HEK293T (cell line): ENCODE results near the gene SLC28A1.
A peak's percentile ranks its signal among the peaks of the same experiment; 100 is the strongest.
"Not testable (repeated sequence)": the region's sequence is repeated elsewhere in the genome, so short reads cannot be mapped to it uniquely, and the experiment has no call there.

Source experiments
- CTCF ChIA-PET: fragments of 350-600 bp; formaldehyde crosslinking; extraction: SDS; loops from one replicate; lab custom pipeline; 2021; ENCODE audit warnings: antibody characterized with exemption, inconsistent platforms; lab: Yijun Ruan, JAX
- POLR2A ChIA-PET: fragments of 350-600 bp; formaldehyde crosslinking; extraction: SDS; loops from one replicate; lab custom pipeline; 2020; ENCODE audit warnings: antibody characterized with exemption, inconsistent platforms; lab: Yijun Ruan, JAX
- DNase-seq: peaks from one replicate; pipeline ENCODE4 v3.0.0; 2012; ENCODE audit warnings: mixed read lengths; ENCODE audit errors: extremely low spot score
- ARNT ChIP-seq: fragments of 450-650 bp; IDR thresholded peaks from 2 replicates; pipeline ENCODE4 v1.6.1; 2017; ENCODE audit warnings: mild to moderate bottlenecking
- BHLHE40 ChIP-seq: fragments of 450-650 bp; IDR thresholded peaks from 2 replicates; pipeline ENCODE4 v1.6.1; 2016; ENCODE audit warnings: mild to moderate bottlenecking, moderate library complexity, borderline replicate concordance
- CTBP1 ChIP-seq: fragments of 450-650 bp; IDR thresholded peaks from 2 replicates; pipeline ENCODE4 v1.6.1; 2016; ENCODE audit warnings: borderline replicate concordance
- ELF4 ChIP-seq: fragments of 450-650 bp; IDR thresholded peaks from 2 replicates; pipeline ENCODE4 v1.6.1; 2017; ENCODE audit warnings: antibody characterized with exemption
- FOXA1 ChIP-seq: fragments of 450-650 bp; IDR thresholded peaks from 2 replicates; pipeline ENCODE4 v1.6.1; 2016; ENCODE audit warnings: mild to moderate bottlenecking
- FOXK2 ChIP-seq: fragments of 450-650 bp; IDR thresholded peaks from 2 replicates; pipeline ENCODE4 v1.6.1; 2016; ENCODE audit warnings: mild to moderate bottlenecking
- FOXM1 ChIP-seq: fragments of 450-650 bp; IDR thresholded peaks from 2 replicates; pipeline ENCODE4 v1.6.1; 2017; ENCODE audit warnings: mild to moderate bottlenecking, borderline replicate concordance
- HDGF ChIP-seq: fragments of 450-650 bp; IDR thresholded peaks from 2 replicates; pipeline ENCODE4 v1.6.1; 2017; ENCODE audit warnings: antibody characterized with exemption, borderline replicate concordance
- L3MBTL2 ChIP-seq: fragments of 450-650 bp; conservative IDR thresholded peaks from 2 replicates; pipeline ENCODE4 v1.6.1; 2016; ENCODE audit warnings: mild to moderate bottlenecking
- LEF1 ChIP-seq: fragments of 450-650 bp; IDR thresholded peaks from 2 replicates; pipeline ENCODE4 v1.6.1; 2017; ENCODE audit warnings: mild to moderate bottlenecking, borderline replicate concordance
- NFRKB ChIP-seq: fragments of 450-650 bp; IDR thresholded peaks from 2 replicates; pipeline ENCODE4 v1.6.1; 2016; ENCODE audit warnings: mild to moderate bottlenecking, moderate library complexity
- PKNOX1 ChIP-seq: fragments of 450-650 bp; IDR thresholded peaks from 2 replicates; pipeline ENCODE4 v1.6.1; 2016
- SP1 ChIP-seq: fragments of 450-650 bp; IDR thresholded peaks from 2 replicates; pipeline ENCODE4 v1.6.1; 2017
- SUZ12 ChIP-seq: fragments of 450-650 bp; IDR thresholded peaks from 2 replicates; pipeline ENCODE4 v1.6.1; 2016; ENCODE audit warnings: mild to moderate bottlenecking
- TARDBP ChIP-seq: fragments of 450-650 bp; IDR thresholded peaks from 2 replicates; pipeline ENCODE4 v1.6.1; 2016
- ZNF384 ChIP-seq: fragments of 450-650 bp; IDR thresholded peaks from 2 replicates; pipeline ENCODE4 v1.6.1; 2016

Gene SLC28A1

GRCh38 chr15:84872009-84872910, 12.2 kb upstream of the SLC28A1 start:
- TF ChIP-seq SUZ12 (no peak), L3MBTL2 (no peak), SP1 (no peak), TARDBP (no peak), FOXM1 (no peak), ARNT (no peak), ZNF384 (no peak), HDGF (no peak), FOXA1 (no peak), LEF1 (no peak)
- ChIA-PET CTCF (interaction anchor here (0.6 to 0.8 kb wide), 2 partner anchors 11 to 22 kb away, joined by 3 read pairs; no protein-coding TSS in a partner anchor), POLR2A (no interaction called here)
- DNase-seq: no peak

- DNase-seq: no peak
- POLR2A ChIA-PET: no interaction called here
- CTCF ChIA-PET: interaction anchor here (1.0 kb wide), 1 partner anchor 275 kb away, joined by 3 read pairs; no protein-coding TSS in a partner anchor
- TF ChIP-seq FOXM1 (no peak), ZNF384 (no peak), CTBP1 (no peak), SP1 (no peak), FOXA1 (no peak), NFRKB (no peak)
Measured at GRCh38 chr15:84873997-84874396, 10.5 kb upstream of the SLC28A1 start.

GRCh38 chr15:84874981-84875699, 9.3 kb upstream of the SLC28A1 start:
- CTCF ChIA-PET: interaction anchor here (0.6 kb wide), 2 partner anchors 235 to 246 kb away, joined by 3 read pairs; no protein-coding TSS in a partner anchor
- POLR2A ChIA-PET: no interaction called here
- DNase-seq: no peak
- TF ChIP-seq HDGF (no peak), FOXM1 (no peak), ELF4 (no peak), PKNOX1 (no peak), CTBP1 (no peak), FOXK2 (no peak), FOXA1 (no peak), L3MBTL2 (no peak), LEF1 (no peak), ZNF384 (no peak), NFRKB (no peak)

- no peak for DNase-seq
- POLR2A ChIA-PET: no interaction called here
- no peak for TF ChIP-seq FOXK2
- TF ChIP-seq ZNF384: peak; percentile 61
- CTCF ChIA-PET: interaction anchor here (0.6 to 1.0 kb wide), 3 partner anchors 12 to 1785 kb away, joined by 3 to 4 read pairs (median 3); no protein-coding TSS in a partner anchor
Measured at GRCh38 chr15:84876269-84876668, 8.2 kb upstream of the SLC28A1 start.

- ChIA-PET POLR2A (interaction anchor here (0.9 to 1.1 kb wide), 3 partner anchors 161 to 224 kb away, joined by 3 to 5 read pairs (median 3); partner anchors contain the start of genes SEC11A and WDR73), CTCF (interaction anchor here (0.8 to 1.4 kb wide), 7 partner anchors 11 to 290 kb away, joined by 3 to 7 read pairs (median 4); no protein-coding TSS in a partner anchor)
Measured at GRCh38 chr15:84877701-84878100, 6.8 kb upstream of the SLC28A1 start.

GRCh38 chr15:84878504-84878903, 6.0 kb upstream of the SLC28A1 start:
- TF ChIP-seq NFRKB: no peak
- TF ChIP-seq L3MBTL2: no peak
- no peak for TF ChIP-seq FOXM1
- TF ChIP-seq FOXA1: no peak
- no peak for TF ChIP-seq FOXK2
- TF ChIP-seq CTBP1: no peak
- TF ChIP-seq BHLHE40: no peak
- no peak for TF ChIP-seq HDGF
- TF ChIP-seq LEF1: no peak
- DNase-seq: peak; percentile 79
- ChIA-PET CTCF (interaction anchor here (0.6 to 1.4 kb wide), 14 partner anchors 11 to 291 kb away, joined by 3 to 7 read pairs (median 4); partner anchors contain the start of gene ZSCAN2), POLR2A (interaction anchor here (0.9 to 1.1 kb wide), 3 partner anchors 162 to 225 kb away, joined by 3 to 5 read pairs (median 3); partner anchors contain the start of genes SEC11A and WDR73)

More at GRCh38 chr15:84877701-84878100, 6.8 kb upstream of the SLC28A1 start:
- not testable (repeated sequence) for DNase-seq
